Hypothalamus (tissue), 51 donors: Measurements from ENCODE around the gene TMEM184A.

Experiments used
- DNase-seq, 51 donors: peaks; one replicate each; lab custom pipeline; 2025; lab: John Stamatoyannopoulos, UW

Gene TMEM184A

GRCh38 chr7:1555813-1556543 is at the start of gene TMEM184A:
TMEM184A (minus strand) TSS chr7:1556205; CDS start chr7:1555484, 721 bp downstream.
- no peak for DNase-seq

DNA sequence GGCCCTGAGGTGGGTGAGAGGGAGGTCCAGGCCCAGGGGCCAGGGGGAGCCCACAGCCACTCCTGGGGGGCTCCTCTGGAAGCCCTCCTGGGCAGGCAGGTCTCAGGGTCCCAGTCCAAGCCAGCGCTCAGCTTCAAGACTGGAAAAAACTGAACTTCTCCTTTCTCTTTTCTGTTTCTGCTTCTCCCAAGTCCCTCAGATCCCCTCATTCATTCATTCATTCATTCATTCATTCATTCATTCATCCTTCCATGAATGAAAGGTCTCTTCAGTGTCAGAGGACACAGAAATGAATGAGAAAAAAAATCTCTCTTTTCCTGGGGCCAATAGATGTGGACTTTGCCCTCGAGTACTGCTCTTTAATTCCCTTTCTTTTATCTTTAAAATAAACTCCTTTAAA is 48.4 kb upstream of the TMEM184A start:
- DNase-seq: no peak

DNA sequence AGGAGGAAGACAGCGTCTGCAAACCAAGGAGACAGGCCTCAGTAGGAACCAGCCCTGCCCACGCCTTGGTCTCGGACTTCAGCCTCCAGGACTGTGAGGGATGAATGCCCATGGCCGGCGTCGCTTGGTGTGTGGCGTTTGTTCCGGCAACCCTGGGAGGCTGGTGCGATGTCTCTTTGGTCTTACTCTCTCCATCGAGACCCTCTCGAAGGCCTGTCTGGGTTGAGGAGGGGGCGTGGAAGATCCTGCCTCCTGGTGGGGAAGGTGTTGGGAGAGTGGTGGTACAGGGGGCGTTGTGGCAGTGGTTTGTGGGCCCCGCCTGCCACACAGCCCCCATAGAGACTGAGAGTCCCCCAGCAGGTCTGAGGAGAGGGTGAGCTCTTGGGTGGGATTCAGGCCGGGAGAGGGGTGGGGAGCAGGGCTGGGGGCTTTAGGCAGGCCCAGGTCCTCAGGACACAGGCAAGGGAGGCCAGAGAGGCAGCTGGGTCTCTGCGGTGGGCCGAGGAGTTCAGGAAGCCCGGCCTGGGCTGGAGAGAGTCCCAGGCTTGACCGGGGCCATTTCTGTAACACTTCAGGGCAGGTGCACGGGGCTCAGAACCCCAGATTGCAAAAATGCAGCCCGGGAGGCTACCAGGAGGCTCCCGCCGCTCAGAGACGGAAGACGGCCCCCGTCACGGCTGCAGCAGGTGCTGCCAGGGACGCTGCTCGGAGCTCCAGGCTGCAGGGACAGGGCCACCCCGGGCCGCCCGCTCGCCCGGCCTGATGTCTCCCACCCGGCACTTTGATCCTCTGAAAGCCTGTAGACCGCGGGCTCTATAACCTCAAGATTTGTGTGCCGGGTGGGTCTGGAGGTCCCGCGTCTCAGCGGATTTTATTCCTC is 47.6 kb upstream of the TMEM184A start:
- DNase-seq: no peak

GRCh38 chr7:1602386-1602785 is 46.4 kb upstream of the TMEM184A start:
- no peak for DNase-seq

- no peak for DNase-seq
Measured at GRCh38 chr7:1601956-1602355, 46.0 kb upstream of the TMEM184A start.

DNA sequence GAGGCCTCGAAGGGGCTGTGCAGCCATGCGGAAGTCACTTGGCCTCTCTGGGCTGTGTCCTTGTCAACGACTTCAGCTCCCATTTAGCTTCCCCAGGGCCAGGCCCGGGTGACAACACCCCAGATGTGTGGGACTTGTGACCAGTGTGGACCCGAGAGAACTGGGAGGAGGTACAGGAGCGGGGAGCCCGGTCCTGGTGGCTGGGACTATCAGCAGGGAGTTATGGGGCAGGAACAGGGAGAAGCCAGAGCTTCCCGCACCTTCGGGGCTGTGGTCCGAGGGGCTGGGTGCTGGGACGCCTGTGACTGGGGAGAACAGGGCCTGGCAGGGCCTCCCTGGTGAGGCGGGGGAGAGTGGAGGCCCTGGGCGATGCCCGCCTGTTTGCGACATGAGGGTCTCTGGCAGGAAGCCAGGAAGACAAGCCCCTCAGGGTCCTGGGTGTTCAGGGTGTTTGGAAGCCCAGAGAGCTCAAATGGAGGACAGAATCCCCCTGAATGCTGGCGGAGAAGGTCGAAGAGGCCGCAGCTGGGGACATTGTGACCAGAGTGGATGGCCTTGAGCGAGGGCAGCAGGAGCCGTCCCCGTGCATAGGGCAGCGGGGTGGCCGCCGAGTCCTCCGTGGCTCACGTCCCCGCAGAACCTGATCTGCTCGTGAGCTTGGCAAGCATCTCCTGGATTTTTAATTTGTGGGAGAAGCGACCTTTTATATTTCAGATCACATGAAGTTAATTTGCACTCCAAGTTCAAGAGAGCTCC is 43.8 kb upstream of the TMEM184A start:
- no peak for DNase-seq

DNA sequence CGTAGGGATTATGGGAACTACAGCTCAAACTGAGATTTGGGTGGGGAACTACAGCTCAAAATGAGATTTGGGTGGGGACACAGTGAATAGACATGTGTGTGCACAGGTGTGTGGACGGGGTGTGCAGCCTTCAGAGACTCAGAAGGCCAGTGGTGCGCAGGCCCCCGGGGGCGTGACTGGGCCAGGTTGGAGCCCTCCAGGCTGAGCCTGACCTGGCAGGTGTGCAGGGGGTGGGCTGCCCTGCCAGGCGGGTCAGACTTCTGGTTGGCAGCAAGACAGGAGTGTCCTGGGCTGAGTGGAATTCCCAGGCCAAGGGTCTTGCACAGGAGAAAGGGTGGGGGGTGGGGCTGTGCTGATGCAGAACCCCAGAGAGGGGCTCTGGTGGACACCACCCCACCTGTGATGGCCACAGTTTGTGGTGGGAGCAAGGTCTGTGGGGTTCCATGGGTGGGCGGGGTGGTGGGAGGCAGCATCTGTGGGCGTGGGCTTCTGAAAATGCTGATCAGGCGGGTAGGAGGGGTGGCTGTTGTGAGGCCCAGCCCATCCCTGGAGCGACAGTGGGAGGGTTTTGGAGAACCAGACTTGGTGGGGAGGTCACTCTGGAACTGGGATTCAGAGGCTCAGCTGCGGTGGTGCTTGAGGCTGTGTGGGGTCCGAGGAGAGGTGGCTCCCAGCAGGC is 43.1 kb upstream of the TMEM184A start:
- no peak for DNase-seq

DNA sequence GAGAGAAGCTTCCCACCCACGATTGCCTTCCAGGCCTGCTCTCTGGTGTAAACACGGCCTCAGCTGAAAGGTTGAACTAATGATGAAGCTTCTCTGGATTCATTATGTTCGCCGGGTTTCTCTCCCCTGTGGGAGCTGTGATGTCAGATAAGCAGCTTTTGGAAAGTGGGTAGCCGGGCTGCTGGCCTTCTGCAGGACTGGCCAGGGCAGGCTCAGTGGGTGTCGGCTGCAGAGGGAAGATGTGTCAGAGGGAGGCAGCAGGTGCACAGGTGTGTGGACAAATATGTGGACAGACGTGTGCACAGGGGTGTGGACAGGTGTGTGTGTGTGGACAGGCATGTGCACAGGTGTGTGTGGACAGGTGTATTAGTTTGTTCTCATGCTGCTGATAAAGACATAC is 42.3 kb upstream of the TMEM184A start:
- DNase-seq: no peak

DNA sequence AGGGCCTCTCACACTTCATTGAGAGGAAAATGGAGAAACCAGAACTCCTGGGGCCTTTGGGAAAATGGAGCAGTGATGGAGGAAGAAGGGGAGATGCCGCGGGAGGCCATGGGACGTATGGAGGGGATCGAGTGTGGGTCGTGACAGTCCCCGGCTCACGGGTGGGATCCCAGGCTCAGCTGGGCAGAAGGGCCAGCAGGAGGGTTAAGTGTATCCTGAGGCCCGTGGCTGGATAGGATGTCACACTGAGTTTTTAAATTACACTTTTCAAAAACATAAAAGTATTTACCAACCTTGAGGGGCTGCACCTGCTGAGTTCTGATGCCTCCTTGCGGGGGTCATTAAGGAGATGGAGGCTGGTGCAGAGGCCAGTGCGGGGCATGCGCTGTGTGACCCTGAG is 41.8 kb upstream of the TMEM184A start:
- DNase-seq: no peak

- no peak for DNase-seq
Measured at GRCh38 chr7:1597066-1597760, 41.2 kb upstream of the TMEM184A start.

DNA sequence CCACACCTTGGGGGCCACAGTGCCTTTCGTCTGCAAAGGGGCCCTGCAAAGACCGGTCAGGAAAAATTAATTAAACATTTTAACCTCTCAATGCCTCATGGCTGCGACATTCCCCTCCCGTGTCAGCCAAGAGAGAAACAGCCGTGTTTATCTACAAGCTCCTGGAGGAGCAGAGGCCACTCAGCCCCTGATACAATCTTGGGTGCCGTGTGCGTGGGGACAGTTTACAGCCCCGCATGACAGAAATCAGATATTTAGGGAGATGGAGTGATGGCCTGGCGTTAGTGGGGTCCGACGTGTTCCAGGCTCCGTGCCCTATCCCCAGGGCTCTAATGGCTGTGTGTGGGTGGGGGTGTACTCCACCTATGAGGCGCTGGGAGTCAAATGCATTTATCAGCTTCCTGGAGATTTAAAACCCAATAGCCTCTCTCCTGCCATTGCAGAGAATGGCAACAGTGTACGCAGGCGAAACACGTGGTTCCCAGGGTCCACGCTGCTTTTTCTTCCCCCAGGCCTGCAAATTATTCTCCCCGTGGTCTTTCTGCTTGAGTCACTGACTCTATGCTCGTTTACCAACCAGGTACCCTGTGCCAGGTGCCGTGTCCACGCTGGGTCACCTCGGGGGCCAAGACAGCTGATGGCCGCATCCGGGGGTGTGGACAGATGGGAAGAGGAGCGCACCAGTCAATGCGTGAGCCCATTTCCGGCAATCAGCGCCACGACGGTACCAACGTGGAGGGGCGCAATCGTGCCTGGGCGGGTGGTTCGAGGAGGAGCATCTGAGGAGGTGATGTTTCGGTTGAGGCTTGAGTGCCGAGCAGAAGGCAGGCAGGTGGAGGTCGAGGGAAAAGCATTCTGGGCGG is 40.4 kb upstream of the TMEM184A start:
- DNase-seq: no peak

DNA sequence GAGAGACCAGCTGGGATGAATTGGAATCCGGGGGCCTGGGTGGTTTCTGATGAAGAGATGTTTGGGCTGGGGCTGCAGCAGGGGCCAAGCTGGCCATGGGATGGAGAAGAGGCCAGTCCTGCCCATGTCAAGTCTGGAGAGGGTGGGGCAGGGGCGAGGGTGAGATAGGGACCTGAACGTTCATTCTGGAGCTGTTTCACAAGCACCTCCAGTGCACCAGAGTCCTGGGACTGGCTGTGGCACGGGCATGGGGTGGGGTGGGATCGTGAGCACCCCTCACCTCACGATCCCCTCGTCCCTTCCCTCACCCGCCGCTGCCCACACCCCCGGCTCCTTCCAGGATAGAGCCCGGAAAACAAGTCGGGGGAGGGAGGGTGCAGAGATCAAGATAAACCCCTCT is 39.6 kb upstream of the TMEM184A start:
- no peak for DNase-seq

DNA sequence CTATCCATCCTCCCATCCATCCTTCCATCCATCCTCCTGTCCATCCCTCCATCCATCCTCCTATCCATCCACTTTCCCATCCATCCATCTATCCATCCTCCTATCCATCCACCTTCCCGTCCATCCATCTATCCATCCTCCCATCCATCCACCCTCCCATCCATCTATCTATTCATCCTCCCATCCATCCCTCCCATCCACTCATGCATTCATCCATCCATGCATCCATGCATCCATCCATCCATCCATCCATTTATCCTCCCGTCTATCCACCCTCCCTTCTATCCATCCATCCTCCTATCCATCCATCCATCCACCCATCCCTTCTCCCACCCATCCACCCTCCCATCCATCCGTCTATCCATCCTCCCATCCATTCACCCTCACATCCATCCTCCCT is 39.0 kb upstream of the TMEM184A start:
- no peak for DNase-seq

DNA sequence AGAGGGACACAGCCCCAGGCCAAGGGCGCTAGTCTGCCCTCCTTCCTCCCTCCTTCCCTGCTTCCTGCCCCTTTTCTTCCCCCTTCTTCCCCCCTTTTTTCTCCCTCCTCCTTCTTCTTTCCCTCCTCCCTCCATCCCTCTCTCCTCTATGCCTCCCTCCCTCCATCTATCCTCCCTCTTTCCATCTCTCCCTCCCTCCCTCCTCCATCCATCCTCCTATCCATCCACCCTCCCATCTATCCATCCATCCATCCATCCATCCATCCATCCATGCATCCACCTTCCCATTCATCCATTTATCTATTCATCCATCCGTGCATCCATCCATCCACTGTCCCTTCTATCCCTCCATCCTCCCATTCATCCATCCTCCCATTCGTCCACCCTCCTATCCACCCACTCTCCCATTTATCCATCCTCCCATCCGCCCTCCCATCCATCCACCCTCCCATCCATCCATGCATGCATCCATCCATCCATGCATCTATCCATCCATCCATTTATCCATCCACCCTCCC is 38.0 kb upstream of the TMEM184A start:
- DNase-seq: no peak

DNA sequence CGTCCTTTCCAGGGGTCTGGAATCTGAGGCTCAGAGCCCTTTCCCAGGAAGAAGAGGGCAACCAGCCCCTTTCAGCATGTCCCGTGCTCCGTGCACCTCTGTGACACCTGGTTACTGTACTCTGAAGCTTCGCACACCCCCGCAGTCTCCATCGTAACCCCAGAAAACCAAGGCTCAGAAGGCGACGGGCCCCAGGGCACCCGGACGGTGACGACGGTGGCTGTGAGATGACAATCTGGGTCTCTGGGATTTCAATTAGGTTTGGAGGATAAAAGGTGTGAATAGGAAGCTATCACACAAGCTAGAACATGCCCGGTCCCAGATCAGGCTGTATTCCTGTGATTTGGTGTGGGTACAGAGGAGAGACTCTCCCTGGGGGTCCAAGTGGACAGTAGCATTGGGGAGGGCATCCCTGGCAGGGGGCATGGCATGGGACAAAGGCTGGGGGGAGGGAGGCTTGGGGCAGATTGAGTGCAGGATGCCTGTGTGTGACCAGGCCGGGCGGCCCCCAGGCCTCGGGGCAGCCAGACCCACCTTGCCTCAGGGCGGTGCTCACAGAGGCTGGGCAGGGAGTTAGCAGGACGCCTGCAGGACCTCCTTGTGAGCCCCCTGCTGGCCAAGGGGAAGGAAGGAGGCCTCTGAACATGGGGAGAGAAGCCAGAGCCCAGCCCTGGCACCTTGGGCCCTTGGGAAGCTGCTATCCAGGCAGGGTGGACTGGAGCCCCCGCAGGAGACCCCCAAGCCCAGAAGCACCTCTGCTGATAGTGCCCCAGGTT is 37.3 kb upstream of the TMEM184A start:
- no peak for DNase-seq

- no peak for DNase-seq
Measured at GRCh38 chr7:1592299-1592871, 36.4 kb upstream of the TMEM184A start.

- no peak for DNase-seq
Measured at GRCh38 chr7:1591876-1592275, 35.9 kb upstream of the TMEM184A start.

GRCh38 chr7:1591396-1591795 is 35.4 kb upstream of the TMEM184A start:
- DNase-seq: no peak
